ENCODE results near the gene CRB1.

DNA sequence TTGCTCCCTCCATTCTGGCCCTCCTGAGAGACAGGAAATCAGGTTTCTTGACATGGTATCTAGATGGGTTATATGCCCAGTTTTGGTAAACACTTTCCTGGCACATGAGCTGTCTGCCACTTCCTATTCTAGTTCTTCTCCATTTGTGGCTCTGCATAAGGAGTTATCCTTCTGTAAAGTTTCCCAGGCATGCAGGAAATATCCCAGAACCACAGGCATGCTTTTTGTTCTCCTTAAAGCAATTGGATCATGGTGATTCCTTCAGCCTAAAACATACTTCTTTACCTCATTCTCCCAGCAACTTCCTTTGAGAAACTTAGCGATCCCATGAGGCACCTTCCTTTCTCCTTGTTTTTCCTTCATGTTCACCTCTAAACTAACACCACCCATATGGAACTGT is 199.8 kb downstream of the CRB1 start:
- TF ChIP-seq, protein P1, sequence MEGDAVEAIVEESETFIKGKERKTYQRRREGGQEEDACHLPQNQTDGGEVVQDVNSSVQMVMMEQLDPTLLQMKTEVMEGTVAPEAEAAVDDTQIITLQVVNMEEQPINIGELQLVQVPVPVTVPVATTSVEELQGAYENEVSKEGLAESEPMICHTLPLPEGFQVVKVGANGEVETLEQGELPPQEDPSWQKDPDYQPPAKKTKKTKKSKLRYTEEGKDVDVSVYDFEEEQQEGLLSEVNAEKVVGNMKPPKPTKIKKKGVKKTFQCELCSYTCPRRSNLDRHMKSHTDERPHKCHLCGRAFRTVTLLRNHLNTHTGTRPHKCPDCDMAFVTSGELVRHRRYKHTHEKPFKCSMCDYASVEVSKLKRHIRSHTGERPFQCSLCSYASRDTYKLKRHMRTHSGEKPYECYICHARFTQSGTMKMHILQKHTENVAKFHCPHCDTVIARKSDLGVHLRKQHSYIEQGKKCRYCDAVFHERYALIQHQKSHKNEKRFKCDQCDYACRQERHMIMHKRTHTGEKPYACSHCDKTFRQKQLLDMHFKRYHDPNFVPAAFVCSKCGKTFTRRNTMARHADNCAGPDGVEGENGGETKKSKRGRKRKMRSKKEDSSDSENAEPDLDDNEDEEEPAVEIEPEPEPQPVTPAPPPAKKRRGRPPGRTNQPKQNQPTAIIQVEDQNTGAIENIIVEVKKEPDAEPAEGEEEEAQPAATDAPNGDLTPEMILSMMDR (IDR thresholded peaks at IDR 0.05), result no peak
- no peak for TF ChIP-seq POLR2A (IDR thresholded peaks at IDR 0.05)
